HG03460 (cell line): Measurements from ENCODE around the gene PLEKHH3.

Experiments used
- ATAC-seq: cut with Tn5 transposase; IDR thresholded peaks from one replicate; pipeline ENCODE4 v1.9.1; 2021; ENCODE audit not compliant: unreplicated experiment

Gene PLEKHH3

DNA sequence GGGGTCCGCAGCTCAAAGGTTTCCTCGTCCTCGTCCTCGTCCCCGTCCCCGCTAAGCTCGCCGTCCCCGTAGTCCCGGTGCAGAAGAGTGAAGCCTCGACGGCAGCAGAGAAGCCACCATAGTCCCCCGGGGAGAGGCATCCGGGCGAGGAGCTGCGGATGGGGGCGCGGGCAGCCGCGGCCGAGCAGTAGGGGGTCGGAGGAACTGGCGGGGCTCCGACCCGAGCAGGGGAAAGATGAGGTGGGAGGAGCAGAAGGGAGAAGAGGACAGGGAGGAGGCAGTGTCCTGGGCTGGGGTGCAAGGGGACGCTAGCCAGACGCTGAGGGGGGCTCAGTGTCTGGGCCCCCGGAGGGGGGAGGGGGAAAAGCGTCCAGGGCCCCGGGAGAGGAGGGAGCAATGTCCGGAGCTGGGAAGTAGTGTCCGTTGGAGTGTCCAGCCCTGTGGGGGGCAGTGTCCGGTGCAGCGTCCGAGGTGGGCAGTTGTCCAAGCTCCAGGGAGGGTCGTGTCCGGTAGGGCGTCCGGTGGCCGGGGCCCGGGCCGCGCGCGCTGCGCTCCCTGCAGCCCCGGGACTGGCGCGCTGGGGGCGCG is at the start of gene PLEKHH3:
Gene PLEKHH3 (minus strand): TSS at position 571 of the 588 bp plus-strand sequence. CDS start 431 bp downstream, at position 140.
- no peak for ATAC-seq

GRCh38 chr17:42725143-42725542 is 48.3 kb upstream of the PLEKHH3 start:
- no peak for ATAC-seq

DNA sequence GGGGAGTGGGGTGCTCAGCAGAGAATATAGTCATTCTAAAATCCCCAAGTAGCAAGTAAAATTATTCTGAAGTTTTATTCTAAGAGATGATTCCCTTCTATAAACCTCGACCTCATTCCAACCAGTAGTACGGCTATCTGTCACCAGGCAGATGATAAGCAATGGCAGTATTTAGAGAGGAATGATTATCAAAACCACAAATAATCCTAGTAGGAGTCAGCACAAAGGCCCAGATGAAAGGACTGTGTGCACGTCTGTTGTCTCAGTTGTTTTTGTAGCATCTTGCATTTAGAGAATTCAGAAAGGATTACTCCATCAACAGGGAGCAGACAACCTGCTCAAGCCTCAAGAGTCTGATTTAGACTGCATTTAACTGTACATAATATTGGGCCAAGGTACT is 46.8 kb upstream of the PLEKHH3 start:
- ATAC-seq, result no peak

DNA sequence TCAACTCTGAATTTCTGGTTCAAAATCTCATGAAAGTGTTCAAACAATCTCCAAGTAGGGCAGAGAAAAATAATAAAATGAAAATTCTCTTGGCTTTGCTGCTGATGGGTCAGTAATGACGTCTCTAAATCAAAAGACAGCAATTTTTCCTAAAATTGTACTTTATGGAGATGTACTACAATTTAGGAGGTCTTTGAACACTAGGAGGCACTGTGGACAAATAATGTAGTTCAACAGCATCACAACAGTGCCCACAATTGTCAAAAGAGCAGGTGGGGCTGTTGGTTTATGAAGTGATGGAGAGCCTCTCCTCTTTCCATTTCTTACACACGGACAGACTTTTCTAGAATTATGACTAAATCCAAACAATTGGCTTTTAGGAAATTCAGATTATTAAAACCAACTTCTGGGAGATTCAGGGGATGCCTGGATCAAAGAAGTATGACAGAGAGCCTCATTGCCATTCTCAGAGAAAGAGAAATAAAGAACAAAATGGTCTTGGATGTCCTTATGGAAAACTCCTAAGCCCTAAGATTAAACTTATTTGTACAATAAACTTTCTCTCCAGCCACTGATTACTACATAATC is 44.3 kb upstream of the PLEKHH3 start:
- ATAC-seq, result no peak

DNA sequence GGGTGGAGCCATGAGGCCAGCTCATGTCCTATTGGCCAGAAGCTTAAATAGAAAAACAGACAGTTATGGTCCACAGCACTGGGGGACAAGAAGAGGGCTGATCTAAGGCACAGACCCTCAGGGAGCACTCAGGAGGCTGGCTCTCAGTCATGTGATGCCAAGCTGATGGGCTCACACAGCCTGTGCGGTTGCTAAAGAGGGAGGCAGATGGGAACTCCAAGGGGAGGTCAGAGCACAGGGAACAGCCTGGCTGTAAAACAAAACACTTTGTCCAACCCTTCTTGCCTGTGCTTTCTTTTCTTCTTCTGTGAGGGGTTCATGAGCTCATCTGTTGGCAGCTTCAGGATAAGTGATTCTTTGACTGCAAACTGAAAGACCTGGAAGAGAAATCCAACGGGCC is 32.8 kb upstream of the PLEKHH3 start:
- no peak for ATAC-seq

GRCh38 chr17:42708588-42708987 is 31.8 kb upstream of the PLEKHH3 start:
- ATAC-seq, result no peak

DNA sequence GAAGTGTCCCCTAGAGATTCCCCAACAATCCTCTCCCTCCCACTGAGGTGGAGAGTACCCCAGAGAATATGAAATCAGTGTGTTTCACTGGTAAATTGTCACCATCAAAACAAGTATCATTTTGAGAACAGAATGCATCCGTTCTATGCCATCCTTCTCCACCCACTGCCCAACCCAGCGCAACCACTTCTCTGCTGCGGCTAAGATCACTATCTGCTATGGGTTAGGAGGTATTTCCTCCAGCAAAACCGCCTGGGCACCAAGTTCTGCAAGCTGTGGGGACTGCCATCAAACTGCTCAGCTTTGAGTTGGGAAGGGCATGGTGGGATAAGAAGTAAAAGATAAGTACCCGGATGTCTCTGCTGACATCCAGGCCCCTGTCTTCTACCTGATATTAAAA is 29.9 kb upstream of the PLEKHH3 start:
- ATAC-seq, result no peak

GRCh38 chr17:42704837-42705494 is 28.2 kb upstream of the PLEKHH3 start:
- peak; percentile 67 for ATAC-seq

DNA sequence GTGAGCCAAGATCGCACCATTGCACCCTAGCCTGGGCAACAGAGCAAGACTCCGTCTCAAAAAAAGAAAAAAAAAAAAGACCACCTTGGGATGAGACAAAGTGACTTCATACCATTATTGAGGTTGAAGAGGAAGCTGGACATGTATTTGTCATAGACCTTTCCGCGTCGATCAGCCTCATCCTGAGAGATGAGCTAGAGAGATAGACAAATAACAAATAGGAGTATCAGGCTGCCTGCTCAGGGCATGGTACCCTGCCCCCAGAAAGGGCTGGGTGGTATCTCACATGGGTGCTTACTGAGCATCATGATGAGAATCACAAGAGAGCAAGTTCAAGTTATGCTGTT is 27.7 kb upstream of the PLEKHH3 start:
- ATAC-seq, result no peak

DNA sequence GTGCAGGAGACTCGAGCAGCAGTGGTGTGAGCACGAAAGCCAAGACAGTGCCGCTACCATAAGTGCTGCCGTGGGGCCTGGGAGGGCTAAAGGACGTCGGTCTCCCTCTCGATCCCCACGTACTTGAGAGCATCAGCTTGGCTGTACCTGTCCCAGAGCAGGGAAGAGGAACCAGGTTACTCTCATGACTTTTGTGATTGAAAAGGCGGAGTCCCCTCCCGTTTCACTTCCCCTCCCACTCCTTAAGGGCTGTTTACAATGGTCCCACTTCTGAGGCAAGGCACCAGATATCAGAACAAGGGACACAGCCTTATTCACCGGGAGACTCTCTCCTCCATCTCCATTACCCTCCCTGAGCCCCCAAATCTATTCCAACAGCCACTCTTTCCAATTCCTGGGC is 25.7 kb upstream of the PLEKHH3 start:
- ATAC-seq, result no peak

DNA sequence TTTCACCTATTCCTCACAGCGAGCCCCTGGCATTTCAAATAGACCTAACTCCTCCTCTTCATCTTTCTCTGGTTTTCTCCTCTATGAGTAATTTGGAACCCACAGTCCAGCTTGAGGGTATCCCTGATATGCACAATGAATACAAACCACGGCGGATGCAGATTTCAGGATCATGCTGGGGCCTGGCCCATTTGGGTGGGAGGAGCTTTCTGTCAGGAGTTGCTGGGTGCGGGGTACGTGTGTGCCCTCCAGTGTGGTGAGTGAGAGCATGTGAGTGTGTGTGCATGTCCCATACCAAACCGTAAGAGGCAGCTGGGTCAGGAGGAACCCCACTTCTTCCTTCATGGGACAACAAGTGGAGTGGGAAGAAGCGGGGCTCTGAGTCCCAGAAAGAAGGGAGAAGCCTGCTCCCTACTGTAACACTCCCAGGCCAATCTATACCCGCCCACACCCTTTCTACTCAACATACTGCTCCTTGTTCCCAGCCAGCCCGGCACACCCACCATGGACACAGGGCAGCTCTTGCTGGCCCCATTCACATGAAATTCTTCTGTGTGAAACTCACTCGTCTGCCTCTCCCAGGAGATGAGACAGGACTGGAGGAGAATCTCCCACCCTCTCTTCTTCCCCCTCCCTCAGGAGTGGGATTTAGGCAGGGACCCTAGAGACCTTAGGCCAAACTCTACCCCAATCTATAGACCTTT is 23.9 kb upstream of the PLEKHH3 start:
- no peak for ATAC-seq

DNA sequence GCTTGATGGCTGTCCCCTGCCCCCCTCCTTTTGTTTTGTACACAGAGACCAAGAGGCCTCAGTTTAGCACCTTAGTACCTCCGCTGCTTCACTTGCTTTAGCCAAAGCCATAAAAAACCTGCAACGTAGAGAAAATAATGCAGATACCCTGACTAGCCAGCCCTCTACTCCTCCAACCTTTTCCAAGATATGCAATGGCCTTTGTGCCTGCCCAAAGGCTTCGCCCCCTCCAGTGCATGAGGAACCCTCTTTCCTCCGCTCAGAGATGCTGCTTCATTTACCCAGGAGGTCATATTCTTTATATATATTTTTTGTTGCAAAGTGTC is 22.6 kb upstream of the PLEKHH3 start:
- ATAC-seq, result no peak

- ATAC-seq, result no peak
These were observed 22.1 kb upstream of the PLEKHH3 start for GRCh38 chr17:42698736-42699414.

DNA sequence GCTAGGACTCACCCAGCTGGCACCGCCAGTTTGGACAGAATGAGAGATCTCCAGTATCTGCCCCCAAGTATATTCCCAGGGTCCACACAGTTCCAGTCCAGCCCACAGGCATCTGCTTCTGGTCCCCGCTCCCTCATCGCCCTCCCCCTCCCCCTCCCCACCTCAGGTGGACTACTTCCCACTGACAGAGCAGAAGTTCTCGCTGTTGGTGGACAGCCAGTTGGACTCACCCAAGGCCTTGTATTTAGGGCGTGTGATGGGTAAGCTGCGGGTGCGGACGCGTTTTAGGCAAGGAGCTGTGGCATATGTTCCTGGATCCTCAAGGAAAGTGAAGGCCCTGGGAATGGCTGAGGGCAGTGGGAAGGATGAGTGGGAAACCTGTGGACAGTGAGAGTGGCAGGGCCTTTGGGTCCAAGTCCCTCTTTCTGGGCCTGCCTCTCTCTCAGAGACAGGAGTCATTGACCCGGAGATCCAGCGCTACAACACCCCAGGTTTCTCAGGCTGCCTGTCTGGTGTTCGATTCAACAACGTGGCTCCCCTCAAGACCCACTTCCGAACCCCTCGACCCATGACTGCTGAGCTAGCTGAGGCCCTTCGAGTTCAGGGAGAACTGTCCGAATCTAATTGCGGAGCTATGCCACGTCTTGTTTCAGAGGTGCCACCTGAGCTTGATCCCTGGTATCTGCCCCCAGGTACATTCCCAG is 20.5 kb upstream of the PLEKHH3 start:
- no peak for ATAC-seq

- no peak for ATAC-seq
These were observed 18.7 kb upstream of the PLEKHH3 start for GRCh38 chr17:42695500-42695899.

DNA sequence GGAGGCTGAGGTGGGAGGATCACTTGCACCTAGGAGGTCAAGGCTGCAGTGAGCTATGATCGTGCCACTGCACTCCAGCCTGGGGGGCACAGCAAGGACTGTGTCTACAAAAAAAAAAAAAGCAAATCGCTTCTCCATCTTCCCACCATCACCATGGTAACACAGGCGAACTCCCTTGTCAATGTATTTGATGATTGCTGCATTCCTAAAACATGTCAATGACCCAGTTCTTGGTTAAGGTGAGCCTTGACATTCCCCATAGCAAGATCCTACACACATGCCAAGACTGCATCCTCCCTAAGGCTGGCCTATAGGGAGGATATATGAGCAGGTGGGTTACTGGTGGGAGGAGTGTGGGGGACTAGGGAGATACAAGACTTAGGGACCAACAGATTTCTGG is 17.7 kb upstream of the PLEKHH3 start:
- no peak for ATAC-seq

DNA sequence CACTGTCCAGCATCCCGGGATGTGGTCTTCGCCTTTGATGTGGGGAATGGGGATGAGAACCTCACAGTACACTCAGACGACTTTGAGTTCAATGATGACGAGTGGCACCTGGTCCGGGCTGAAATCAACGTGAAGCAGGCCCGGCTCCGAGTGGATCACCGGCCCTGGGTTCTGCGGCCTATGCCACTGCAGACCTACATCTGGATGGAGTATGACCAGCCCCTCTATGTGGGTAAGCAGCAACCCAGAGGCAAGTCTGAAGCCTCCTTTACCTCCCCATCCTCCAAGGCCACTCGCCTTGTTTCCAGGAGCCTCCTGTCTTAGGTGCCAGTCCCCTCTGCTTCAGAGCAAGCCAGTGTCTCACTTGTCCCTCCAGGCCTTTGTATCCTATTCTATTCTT is 15.7 kb upstream of the PLEKHH3 start:
- no peak for ATAC-seq

DNA sequence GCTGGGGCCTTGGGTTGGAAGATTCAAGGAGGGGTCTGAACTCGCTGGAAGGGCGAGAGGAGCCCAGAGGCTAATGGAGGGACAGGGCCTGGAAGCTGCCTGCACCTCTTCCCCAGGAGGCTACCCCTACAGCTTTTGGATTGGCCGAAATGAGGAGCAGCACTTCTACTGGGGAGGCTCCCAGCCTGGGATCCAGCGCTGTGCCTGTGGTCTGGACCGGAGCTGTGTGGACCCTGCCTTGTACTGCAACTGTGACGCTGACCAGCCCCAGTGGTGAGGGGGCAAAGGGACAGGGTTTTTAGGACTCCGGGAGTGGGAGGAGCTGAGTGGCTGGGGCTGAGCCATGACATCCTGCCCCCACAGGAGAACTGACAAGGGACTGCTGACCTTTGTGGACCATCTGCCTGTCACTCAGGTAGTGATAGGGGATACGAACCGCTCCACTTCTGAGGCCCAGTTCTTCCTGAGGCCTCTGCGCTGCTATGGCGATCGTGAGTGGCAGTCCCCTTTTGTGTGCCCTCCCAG is 14.3 kb upstream of the PLEKHH3 start:
- no peak for ATAC-seq

- ATAC-seq, result no peak
These were observed 13.8 kb upstream of the PLEKHH3 start for GRCh38 chr17:42690596-42690995.

DNA sequence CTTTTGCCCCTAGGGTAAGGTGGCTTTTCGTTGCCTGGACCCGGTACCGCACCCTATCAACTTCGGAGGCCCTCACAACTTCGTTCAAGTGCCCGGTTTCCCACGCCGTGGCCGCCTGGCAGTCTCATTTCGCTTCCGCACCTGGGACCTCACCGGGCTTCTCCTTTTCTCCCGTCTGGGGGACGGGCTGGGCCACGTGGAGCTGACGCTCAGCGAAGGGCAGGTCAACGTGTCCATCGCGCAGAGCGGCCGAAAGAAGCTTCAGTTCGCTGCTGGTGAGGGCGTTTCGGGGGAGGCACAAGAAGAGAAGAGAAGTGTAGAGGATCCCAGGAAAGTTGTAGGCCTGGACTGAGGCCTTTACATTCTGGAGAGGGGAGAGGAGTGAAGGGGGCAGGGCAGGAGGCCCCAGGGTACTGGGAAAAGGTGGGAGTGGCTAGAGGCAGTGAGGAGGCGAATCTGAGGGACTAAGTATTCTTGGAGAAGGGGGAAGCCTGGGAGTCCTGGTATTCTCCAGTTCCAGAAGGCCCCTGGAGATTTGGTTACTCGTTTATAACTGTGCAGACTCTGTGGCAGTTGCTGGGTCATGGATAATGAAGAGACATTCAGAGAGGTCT is 11.0 kb upstream of the PLEKHH3 start:
- no peak for ATAC-seq
